ENCODE data around the gene ENO3.

DNA sequence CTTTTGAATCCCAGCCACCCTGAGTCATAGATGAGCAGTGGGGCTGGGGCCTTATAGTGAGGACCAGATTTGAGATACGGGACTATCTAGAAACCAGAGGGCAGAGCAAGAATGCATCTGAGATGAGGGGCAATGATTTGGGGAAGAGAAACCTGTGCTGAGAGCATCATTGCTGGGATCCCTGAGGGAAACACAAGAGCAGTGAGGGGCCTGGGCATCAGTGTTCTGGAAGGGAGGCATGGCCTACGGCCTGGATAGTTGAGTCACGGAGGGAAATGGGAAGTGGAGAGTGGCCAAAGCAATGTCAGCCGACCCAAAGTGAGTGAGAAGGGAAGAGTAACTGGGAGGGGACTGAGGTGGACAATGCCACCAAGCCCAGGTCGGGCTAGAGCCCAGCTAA lies 31.4 kb downstream of the ENO3 start:
- TF ChIP-seq, protein P1, sequence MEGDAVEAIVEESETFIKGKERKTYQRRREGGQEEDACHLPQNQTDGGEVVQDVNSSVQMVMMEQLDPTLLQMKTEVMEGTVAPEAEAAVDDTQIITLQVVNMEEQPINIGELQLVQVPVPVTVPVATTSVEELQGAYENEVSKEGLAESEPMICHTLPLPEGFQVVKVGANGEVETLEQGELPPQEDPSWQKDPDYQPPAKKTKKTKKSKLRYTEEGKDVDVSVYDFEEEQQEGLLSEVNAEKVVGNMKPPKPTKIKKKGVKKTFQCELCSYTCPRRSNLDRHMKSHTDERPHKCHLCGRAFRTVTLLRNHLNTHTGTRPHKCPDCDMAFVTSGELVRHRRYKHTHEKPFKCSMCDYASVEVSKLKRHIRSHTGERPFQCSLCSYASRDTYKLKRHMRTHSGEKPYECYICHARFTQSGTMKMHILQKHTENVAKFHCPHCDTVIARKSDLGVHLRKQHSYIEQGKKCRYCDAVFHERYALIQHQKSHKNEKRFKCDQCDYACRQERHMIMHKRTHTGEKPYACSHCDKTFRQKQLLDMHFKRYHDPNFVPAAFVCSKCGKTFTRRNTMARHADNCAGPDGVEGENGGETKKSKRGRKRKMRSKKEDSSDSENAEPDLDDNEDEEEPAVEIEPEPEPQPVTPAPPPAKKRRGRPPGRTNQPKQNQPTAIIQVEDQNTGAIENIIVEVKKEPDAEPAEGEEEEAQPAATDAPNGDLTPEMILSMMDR (conservative IDR thresholded peaks at IDR 0.05; ENCODE audit: low read length) = no peak
- TF ChIP-seq EZH2phosphoT487 (IDR thresholded peaks at IDR 0.05; ENCODE audit: borderline replicate concordance) = no peak
